Left lung (tissue), 14 donors: Measurements from ENCODE around the gene TRIM73. TPM values are rescaled to one million over a fixed set of nuclear protein-coding genes. Genes with fewer than 3 reads are reported as not detected.
"Not testable (repeated sequence)": the region's sequence is repeated elsewhere in the genome, so short reads cannot be mapped to it uniquely, and the experiment has no call there.

ENCODE experiments used
- ATAC-seq: fragments of 200-7000 bp; cut with Tn5 transposase; one replicate; pipeline ENCODE4 v1.9.1; 2020; ENCODE audit warnings: moderate library complexity
- DNase-seq, 4 donors: peaks; one replicate each; pipeline ENCODE4 v3.0.0-alpha.2; 2013 to 2020
- H3K27ac ChIP-seq, 2 donors: fragments of 200-600 bp; sonication (generic) in 1 of 2; one replicate each; pipeline versions ENCODE4 v1.5.0 to v1.8.0; 2020 to 2021
- H3K27me3 ChIP-seq, 2 donors: fragments of 200-600 bp; sonication (generic) in 1 of 2; one replicate each; pipeline versions ENCODE4 v1.5.0 to v1.8.0; 2020 to 2021
- H3K36me3 ChIP-seq, 2 donors: fragments of 200-600 bp; sonication (generic) in 1 of 2; one replicate each; pipeline versions ENCODE4 v1.5.0 to v1.8.0; 2020 to 2021
- H3K4me1 ChIP-seq, 2 donors: fragments of 200-600 bp; one replicate each; pipeline ENCODE4 v1.8.0; 2021
- H3K4me3 ChIP-seq, 2 donors: fragments of 200-600 bp; sonication (generic) in 1 of 2; one replicate each; pipeline versions ENCODE4 v1.5.0 to v1.8.0; 2020 to 2021; ENCODE audit warnings: mild to moderate bottlenecking in 1 of 2
- H3K9me3 ChIP-seq, 2 donors: fragments of 200-600 bp; sonication (generic) in 1 of 2; one replicate each; pipeline versions ENCODE4 v1.5.0 to v1.8.0; 2020 to 2021
- intact Hi-C, 2 donors: fragments of 100-400 bp; cut with DNase I; formaldehyde crosslinking; loops; one replicate each; pipeline versions ENCODE4 v1.11.2 to v1.14.2; 2022
- long read RNA-seq, 12 donors: library from polyadenylated mRNA in 2 of 12; unstranded in 2 of 12; transcript quantifications; one replicate each; pipeline ENCODE4 v2.0.0 and lab custom pipeline, GENCODE V29; 2019 to 2026
- polyA plus RNA-seq, 6 donors: library from polyadenylated mRNA; unstranded; fragments of 120-200 nt; gene quantifications; one replicate each; pipeline ENCODE4 v1.2.1, GENCODE V29; 2013; ENCODE audit not compliant: insufficient read length in 6 of 6
- total RNA-seq, 2 donors: library from RNA; stranded (reverse); fragmentation: NEBNext Ultra II Directional; extraction: Animal tissue kit (Norgen Biotek cat#: 25700); gene quantifications; one replicate each; pipeline ENCODE4 v1.2.1, GENCODE V29; 2021
- donor health status: DM: no; HTN: yes; CAD: no.
- donor health status: DM: no; HTN: no; CAD: no.

Gene TRIM73
- 1 to 10 TPM; 2.0 to 2.8 TPM for total RNA-seq
- 1 to 10 TPM; 3.9 to 8.9 (median 6.2) TPM for polyA plus RNA-seq
- long read RNA-seq, donor 1: 0 reads
- long read RNA-seq, donor 2, partial matches to known transcripts: 5 of 10 reads
- long read RNA-seq, donor 2, other reads (novel, unspliced or antisense): 5 of 10 reads
- long read RNA-seq, donor 3: 0 reads
- long read RNA-seq, donor 4, partial matches to known transcripts: 0 of 1 reads
- long read RNA-seq, donor 4, other reads (novel, unspliced or antisense): 1 of 1 reads
- long read RNA-seq, donor 5, partial matches to known transcripts: 0 of 1 reads
- long read RNA-seq, donor 5, other reads (novel, unspliced or antisense): 0 of 1 reads
- long read RNA-seq, donor 6: 0 reads
- long read RNA-seq, donor 7: 0 reads
- long read RNA-seq, donor 8: 0 reads
- long read RNA-seq, donor 9: 0 reads
- long read RNA-seq, donor 10: 0 reads
- long read RNA-seq, donor 11, partial matches to known transcripts: 0 of 1 reads
- long read RNA-seq, donor 11, other reads (novel, unspliced or antisense): 0 of 1 reads
- long read RNA-seq, donor 12: 0 reads

- H3K4me1 ChIP-seq, intact Hi-C loops, H3K27ac ChIP-seq, H3K4me3 ChIP-seq, H3K27me3 ChIP-seq, DNase-seq, H3K36me3 ChIP-seq, H3K9me3 ChIP-seq, ATAC-seq: not testable (repeated sequence)
Measured at GRCh38 chr7:75395329-75395728, at the start of gene TRIM73. Gene TRIM73 (plus strand): TSS chr7:75395629. CDS start chr7:75398934, 3,305 bp downstream.

GRCh38 chr7:75358671-75359541 is 36.5 kb upstream of the TRIM73 start:
- ATAC-seq (peak; percentile 92), DNase-seq (peak in 2 of 4 donors; percentile 4 to 40)
- H3K27me3 ChIP-seq, H3K36me3 ChIP-seq, intact Hi-C loops, H3K9me3 ChIP-seq, H3K4me1 ChIP-seq: not testable (repeated sequence)
- Histone ChIP-seq H3K4me3 (peak overlapping the region in 1 of 2 donors; percentile 32), H3K27ac (peak overlapping the region in 1 of 2 donors; percentile 48)

- ATAC-seq: peak; percentile 89
- DNase-seq, H3K9me3 ChIP-seq, H3K4me1 ChIP-seq, H3K27me3 ChIP-seq, H3K36me3 ChIP-seq, intact Hi-C loops: not testable (repeated sequence)
- H3K27ac ChIP-seq: peak overlapping the region in 1 of 2 donors; percentile 48
- H3K4me3 ChIP-seq: peak overlapping the region in 1 of 2 donors; percentile 32
Measured at GRCh38 chr7:75359542-75359848, 35.9 kb upstream of the TRIM73 start.

- H3K4me1 ChIP-seq, H3K27ac ChIP-seq, intact Hi-C loops, H3K4me3 ChIP-seq, H3K9me3 ChIP-seq, DNase-seq, ATAC-seq, H3K36me3 ChIP-seq, H3K27me3 ChIP-seq: not testable (repeated sequence)
Measured at GRCh38 chr7:75364079-75364478, 31.4 kb upstream of the TRIM73 start.

GRCh38 chr7:75366643-75367042 is 28.8 kb upstream of the TRIM73 start:
- H3K36me3 ChIP-seq, DNase-seq, H3K4me1 ChIP-seq, ATAC-seq, H3K9me3 ChIP-seq, H3K27me3 ChIP-seq, H3K4me3 ChIP-seq, H3K27ac ChIP-seq, intact Hi-C loops: not testable (repeated sequence)

GRCh38 chr7:75367313-75367712 is 28.1 kb upstream of the TRIM73 start:
- DNase-seq, intact Hi-C loops, H3K4me3 ChIP-seq, H3K27ac ChIP-seq, H3K36me3 ChIP-seq, H3K4me1 ChIP-seq, H3K27me3 ChIP-seq, H3K9me3 ChIP-seq: not testable (repeated sequence)
- ATAC-seq: peak; percentile 18

GRCh38 chr7:75374144-75374518 is 21.3 kb upstream of the TRIM73 start:
- H3K27me3 ChIP-seq, H3K27ac ChIP-seq, H3K4me1 ChIP-seq, H3K4me3 ChIP-seq, DNase-seq, intact Hi-C loops, H3K36me3 ChIP-seq, H3K9me3 ChIP-seq: not testable (repeated sequence)
- peak; percentile 15 for ATAC-seq

GRCh38 chr7:75374519-75375317 is 20.7 kb upstream of the TRIM73 start:
- DNase-seq, H3K9me3 ChIP-seq, H3K4me1 ChIP-seq, H3K4me3 ChIP-seq, intact Hi-C loops, H3K36me3 ChIP-seq, H3K27ac ChIP-seq, H3K27me3 ChIP-seq: not testable (repeated sequence)
- peak; percentile 42 for ATAC-seq

- intact Hi-C loops, H3K9me3 ChIP-seq, DNase-seq, H3K27ac ChIP-seq, H3K4me1 ChIP-seq, H3K4me3 ChIP-seq, H3K36me3 ChIP-seq, H3K27me3 ChIP-seq: not testable (repeated sequence)
- ATAC-seq: peak; percentile 21
Measured at GRCh38 chr7:75393194-75393593, 2.2 kb upstream of the TRIM73 start.

- ATAC-seq, H3K9me3 ChIP-seq, DNase-seq, intact Hi-C loops, H3K27me3 ChIP-seq, H3K36me3 ChIP-seq, H3K27ac ChIP-seq, H3K4me3 ChIP-seq, H3K4me1 ChIP-seq: not testable (repeated sequence)
Measured at GRCh38 chr7:75397865-75398264, 2.4 kb downstream of the TRIM73 start.

GRCh38 chr7:75398771-75399700 is 3.6 kb downstream of the TRIM73 start:
- H3K27me3 ChIP-seq, H3K4me3 ChIP-seq, H3K4me1 ChIP-seq, H3K27ac ChIP-seq, ATAC-seq, H3K36me3 ChIP-seq, intact Hi-C loops, H3K9me3 ChIP-seq: not testable (repeated sequence)
- DNase-seq: peak in 1 of 4 donors; percentile 18

GRCh38 chr7:75400575-75400974 is 5.1 kb downstream of the TRIM73 start:
- H3K27ac ChIP-seq, DNase-seq, H3K36me3 ChIP-seq, H3K4me1 ChIP-seq, H3K9me3 ChIP-seq, H3K27me3 ChIP-seq, ATAC-seq, H3K4me3 ChIP-seq, intact Hi-C loops: not testable (repeated sequence)
